Measurements from ENCODE around the gene NFATC1.

DNA sequence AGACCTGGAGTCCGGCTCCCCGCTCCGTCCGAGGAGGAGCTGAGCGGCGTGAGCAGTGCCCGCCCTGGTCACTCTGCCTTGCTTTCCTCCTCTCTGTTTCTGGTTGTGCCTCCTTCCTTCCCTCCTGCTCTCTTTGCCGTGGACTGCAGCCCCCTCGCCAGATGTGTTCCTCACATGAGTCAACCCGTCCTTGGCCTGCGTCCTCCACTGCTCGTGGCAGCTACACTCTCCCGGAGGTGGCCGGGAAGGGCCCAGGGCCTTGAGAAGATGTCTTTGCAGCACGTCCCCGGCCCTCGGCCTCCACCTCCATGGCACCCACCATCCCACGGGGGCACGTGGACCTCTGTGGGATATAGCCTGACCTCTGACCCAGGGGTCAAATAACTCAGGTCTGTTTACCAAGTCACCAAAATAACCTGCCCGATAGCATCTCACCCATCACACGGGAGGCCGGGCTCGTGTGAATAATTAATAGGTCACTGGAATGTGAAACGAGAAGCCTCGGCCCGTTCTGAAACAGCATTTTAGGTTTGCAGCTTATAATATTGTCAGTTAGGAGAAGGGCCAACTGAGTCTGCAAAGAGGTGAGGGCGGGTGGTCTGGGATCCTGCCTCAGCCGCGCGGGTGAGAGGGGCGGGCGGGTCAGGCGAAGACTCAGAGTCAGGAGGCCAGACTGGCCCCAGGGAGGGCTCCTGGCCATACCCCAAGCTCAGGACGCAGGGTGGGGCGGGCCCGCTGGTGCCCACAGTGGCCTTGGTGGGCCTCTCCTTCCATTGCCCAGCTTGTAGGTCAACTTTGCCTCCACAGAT is 42.6 kb downstream of the NFATC1 start:
- no peak for TF ChIP-seq RAD21 (IDR thresholded peaks at IDR 0.05; ENCODE audit: low read length)
- TF ChIP-seq, protein P1, sequence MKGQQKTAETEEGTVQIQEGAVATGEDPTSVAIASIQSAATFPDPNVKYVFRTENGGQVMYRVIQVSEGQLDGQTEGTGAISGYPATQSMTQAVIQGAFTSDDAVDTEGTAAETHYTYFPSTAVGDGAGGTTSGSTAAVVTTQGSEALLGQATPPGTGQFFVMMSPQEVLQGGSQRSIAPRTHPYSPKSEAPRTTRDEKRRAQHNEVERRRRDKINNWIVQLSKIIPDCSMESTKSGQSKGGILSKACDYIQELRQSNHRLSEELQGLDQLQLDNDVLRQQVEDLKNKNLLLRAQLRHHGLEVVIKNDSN (IDR thresholded peaks at IDR 0.05; ENCODE audit: borderline replicate concordance, low read depth) = no peak
- TF ChIP-seq, protein P2, sequence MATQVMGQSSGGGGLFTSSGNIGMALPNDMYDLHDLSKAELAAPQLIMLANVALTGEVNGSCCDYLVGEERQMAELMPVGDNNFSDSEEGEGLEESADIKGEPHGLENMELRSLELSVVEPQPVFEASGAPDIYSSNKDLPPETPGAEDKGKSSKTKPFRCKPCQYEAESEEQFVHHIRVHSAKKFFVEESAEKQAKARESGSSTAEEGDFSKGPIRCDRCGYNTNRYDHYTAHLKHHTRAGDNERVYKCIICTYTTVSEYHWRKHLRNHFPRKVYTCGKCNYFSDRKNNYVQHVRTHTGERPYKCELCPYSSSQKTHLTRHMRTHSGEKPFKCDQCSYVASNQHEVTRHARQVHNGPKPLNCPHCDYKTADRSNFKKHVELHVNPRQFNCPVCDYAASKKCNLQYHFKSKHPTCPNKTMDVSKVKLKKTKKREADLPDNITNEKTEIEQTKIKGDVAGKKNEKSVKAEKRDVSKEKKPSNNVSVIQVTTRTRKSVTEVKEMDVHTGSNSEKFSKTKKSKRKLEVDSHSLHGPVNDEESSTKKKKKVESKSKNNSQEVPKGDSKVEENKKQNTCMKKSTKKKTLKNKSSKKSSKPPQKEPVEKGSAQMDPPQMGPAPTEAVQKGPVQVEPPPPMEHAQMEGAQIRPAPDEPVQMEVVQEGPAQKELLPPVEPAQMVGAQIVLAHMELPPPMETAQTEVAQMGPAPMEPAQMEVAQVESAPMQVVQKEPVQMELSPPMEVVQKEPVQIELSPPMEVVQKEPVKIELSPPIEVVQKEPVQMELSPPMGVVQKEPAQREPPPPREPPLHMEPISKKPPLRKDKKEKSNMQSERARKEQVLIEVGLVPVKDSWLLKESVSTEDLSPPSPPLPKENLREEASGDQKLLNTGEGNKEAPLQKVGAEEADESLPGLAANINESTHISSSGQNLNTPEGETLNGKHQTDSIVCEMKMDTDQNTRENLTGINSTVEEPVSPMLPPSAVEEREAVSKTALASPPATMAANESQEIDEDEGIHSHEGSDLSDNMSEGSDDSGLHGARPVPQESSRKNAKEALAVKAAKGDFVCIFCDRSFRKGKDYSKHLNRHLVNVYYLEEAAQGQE (IDR thresholded peaks at IDR 0.05; ENCODE audit: low read depth, low read length) = no peak
- TF ChIP-seq TAF1 (IDR thresholded peaks at IDR 0.05; ENCODE audit: borderline replicate concordance, low read depth, low read length) = no peak
- no peak for TF ChIP-seq JUND (IDR thresholded peaks at IDR 0.05)
- TF ChIP-seq ZBTB33 (IDR thresholded peaks at IDR 0.05; ENCODE audit: borderline replicate concordance, low read depth) = no peak
- no peak for TF ChIP-seq RFX5 (IDR thresholded peaks at IDR 0.05; ENCODE audit: low read length)
- no peak for TF ChIP-seq CTCF (IDR thresholded peaks at IDR 0.05)
- no peak for TF ChIP-seq POLR2AphosphoS5 (IDR thresholded peaks at IDR 0.05; ENCODE audit: low read depth, low read length)
- no peak for TF ChIP-seq RXRA (IDR thresholded peaks at IDR 0.05; ENCODE audit: borderline replicate concordance, low read depth)
